ENCODE measurements around the gene EXOSC2. TPM values are rescaled to one million over a fixed set of nuclear protein-coding genes. Genes with fewer than 3 reads are reported as not detected.

Gene EXOSC2, protein sequence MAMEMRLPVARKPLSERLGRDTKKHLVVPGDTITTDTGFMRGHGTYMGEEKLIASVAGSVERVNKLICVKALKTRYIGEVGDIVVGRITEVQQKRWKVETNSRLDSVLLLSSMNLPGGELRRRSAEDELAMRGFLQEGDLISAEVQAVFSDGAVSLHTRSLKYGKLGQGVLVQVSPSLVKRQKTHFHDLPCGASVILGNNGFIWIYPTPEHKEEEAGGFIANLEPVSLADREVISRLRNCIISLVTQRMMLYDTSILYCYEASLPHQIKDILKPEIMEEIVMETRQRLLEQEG
- 54.5 and 65.1 TPM in 2 replicates for total RNA-seq

DNA sequence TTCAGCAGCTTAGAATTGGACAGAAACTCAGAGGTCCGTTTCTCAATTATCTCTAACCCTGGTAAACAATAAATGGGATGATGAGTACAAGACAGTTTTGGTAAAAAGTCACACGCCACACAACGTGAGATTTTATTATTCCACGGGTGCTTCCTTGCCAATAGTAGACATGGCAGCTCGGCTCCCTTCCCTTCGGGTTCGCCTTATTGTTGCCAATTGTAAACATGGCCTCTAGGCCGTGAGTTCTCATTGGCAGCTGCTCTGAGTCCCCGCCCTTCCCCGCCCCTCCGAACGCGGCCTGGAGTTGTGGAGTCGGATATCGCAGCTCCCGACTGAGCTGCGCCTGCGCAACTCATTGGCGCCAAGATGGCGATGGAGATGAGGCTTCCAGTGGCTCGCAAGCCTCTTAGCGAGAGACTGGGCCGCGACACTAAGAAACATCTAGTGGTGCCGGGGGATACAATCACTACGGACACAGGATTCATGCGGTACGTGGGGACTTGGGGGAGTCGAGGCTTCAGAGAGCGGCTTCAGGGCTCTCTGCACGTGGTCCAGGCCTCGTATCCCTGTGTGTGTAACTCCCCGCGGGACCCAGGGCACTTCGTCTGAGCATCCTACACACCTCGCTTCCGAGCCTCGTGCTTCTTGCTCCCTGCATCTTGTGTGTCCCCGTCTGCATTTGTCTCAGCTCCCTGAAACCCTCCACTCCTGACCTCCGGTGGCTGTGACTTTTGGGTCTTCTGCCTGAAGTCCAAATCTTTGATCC lies at the start of gene EXOSC2:
TSS of gene EXOSC2 (plus strand) at position 355 of the 766 bp plus-strand sequence. CDS start at position 367, 12 bp downstream.
- peak; percentile 94 for DNase-seq (ENCODE audit: low read depth, low spot score)

- no peak for DNase-seq (ENCODE audit: low read depth, low spot score)
These were observed 42.4 kb upstream of the EXOSC2 start for GRCh38 chr9:130651221-130651620.

DNA sequence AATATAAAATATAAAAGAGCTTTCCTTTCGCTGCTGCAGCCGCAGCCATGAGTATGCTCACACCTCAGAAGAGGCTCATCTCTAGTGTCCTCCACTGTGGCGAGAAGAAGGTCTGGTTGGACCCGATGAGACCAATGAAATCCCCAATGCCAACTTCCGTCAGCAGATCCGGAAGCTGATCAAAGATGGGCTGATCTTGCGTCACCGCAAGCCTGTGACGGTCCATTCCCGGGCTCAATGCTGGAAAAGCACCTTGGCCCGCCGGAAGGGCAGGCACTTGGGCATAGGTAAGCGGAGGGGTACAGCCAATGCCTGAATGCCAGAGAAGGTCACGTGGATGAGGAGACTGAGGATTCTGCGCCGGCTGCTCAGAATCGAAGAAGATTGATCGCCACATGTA lies 41.8 kb upstream of the EXOSC2 start:
- no peak for DNase-seq (ENCODE audit: low read depth, low spot score)

DNA sequence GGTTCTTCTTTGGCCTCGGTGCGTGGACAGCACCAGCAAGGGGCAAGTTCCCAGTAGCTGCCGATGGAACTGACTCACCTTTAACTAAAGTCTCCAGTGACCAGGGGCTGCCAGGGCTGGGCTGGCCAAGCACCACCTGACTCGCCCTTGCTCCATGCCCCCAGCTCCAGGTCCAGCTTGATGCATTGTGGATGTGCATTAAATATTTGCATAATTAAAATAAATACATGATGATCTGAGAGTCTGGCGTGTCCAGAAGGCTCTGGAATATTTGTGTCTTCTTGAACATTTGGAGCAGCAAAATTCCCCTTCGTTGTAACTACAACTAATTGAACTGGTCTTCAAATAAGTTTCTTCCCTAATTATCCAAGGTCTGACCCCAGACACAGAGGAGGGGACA lies 38.7 kb upstream of the EXOSC2 start:
- DNase-seq (ENCODE audit: low read depth, low spot score): no peak

DNA sequence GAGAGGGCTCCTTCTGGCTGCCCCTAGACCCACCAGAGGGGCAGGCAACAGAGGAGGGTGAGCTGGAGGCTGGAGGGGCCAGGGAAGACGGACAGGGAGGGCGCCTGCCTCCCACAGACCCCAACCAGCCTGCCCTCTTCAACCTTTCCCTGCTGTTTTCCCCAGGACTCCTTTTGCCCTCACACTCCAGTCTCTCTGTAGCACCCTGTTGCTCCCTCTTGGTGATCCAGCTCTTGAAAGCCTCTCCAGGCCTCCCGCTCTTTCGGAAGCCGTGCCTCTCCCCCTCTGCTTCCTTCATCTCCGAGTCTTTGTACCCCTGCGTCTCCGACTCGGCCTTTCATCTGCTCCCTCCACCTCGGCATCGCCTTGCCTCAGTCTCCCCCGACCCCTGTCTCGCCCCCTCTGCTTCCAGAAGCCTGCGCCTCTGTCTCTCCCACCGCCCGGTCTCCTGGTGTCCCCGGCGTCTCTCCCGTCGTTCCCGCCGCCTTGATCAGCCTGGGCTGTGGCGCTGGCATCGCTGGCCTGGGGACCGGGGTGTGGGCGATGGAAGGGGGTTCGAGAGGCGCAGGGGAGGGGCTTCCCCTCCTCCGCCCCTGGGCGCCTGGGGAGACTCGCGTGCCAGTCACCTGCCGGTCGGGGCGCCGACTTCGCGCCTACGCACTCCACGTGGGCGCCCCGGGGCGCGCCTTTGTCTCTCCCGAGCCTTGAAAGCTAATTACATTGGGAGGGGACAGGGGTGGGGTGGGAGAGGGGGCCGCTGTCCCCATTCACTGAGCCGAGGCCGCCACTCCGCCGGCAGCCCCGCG lies 34.5 kb upstream of the EXOSC2 start:
- no peak for DNase-seq (ENCODE audit: low read depth, low spot score)

- no peak for DNase-seq (ENCODE audit: low read depth, low spot score)
These were observed 33.8 kb upstream of the EXOSC2 start for GRCh38 chr9:130659699-130660248.

DNA sequence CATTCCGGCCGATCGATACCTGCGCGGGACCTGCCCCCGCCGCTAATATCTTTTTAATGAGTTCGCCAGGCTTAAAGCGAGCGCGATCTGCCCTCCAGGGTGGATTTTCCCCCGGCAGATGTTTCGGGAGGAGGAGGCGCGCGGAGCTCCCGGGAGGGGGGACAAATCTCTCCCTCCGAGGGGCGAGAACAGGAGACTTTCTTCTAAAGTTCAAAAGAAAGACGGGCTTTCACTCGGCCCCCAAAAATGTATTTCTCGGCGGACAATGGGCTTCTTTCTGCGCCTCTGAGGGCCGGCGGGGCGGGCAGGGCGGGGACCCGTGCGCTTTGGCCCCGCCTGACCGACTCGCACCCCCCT lies 33.3 kb upstream of the EXOSC2 start:
- DNase-seq (ENCODE audit: low read depth, low spot score): no peak

GRCh38 chr9:130660683-130661450 lies 32.7 kb upstream of the EXOSC2 start:
- no peak for DNase-seq (ENCODE audit: low read depth, low spot score)

DNA sequence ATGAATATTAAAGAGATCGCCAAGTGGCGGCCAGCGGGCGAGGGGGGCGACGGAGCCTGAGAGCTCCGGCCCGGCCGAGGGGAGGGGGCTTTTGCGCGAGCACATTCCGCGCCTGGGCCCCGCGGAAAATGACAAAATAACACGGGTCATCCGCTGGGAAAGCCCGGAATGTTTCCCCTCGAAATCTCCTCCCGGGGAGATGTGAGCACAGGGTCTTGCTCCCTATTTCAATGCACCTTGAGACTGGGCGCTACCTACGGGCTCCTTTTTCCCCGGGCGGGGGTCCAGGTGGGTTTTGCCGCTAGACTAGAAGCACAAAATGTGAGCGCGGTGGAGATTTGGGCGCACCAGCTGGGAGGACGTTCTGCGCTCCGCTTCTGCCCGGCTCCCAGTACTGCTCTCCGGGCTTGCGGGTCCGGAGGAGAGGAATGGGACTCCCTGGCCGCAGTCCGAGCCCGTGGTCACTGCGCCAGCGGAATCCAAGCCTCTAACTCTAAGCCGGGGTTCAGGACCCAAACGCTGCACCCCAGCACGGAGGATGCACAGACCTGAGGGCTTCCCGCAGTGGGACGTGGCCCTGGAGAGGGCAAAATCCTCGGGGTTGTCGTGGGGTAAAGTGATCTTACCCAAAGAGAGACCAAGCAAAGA lies 32.0 kb upstream of the EXOSC2 start:
- DNase-seq (ENCODE audit: low read depth, low spot score): no peak

- no peak for DNase-seq (ENCODE audit: low read depth, low spot score)
These were observed 31.2 kb upstream of the EXOSC2 start for GRCh38 chr9:130662099-130662969.

DNA sequence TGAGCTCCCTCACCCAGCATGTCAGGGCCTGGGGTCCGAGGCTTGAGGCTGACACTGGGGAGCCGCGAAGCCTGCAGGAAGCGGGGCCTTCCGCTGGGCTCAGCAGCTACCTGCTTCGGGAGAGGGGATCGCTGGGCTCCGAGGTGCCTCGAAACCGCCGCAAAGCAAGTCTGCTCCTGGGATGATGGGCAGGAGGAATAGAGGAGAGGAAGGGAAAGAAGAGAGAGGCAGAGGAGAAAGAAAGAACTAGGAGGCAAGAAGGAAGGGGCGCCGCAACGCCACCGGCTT lies 30.7 kb upstream of the EXOSC2 start:
- no peak for DNase-seq (ENCODE audit: low read depth, low spot score)

GRCh38 chr9:130663258-130663976 lies 30.2 kb upstream of the EXOSC2 start:
- no peak for DNase-seq (ENCODE audit: low read depth, low spot score)

DNA sequence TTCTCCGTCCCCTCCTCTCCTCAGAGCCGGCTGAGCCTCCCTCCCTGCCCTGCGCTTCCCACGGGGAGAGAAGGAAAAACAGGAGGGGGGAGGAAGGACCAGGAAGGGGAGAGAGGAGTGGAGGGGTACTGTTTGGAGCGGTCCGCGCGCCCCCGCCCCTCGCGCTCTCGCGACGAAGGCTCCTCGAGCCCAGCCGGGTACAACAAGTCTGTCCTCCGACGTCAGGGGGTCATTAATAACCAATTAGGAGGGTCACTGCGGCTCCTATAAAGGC lies 29.7 kb upstream of the EXOSC2 start:
- DNase-seq (ENCODE audit: low read depth, low spot score): no peak

DNA sequence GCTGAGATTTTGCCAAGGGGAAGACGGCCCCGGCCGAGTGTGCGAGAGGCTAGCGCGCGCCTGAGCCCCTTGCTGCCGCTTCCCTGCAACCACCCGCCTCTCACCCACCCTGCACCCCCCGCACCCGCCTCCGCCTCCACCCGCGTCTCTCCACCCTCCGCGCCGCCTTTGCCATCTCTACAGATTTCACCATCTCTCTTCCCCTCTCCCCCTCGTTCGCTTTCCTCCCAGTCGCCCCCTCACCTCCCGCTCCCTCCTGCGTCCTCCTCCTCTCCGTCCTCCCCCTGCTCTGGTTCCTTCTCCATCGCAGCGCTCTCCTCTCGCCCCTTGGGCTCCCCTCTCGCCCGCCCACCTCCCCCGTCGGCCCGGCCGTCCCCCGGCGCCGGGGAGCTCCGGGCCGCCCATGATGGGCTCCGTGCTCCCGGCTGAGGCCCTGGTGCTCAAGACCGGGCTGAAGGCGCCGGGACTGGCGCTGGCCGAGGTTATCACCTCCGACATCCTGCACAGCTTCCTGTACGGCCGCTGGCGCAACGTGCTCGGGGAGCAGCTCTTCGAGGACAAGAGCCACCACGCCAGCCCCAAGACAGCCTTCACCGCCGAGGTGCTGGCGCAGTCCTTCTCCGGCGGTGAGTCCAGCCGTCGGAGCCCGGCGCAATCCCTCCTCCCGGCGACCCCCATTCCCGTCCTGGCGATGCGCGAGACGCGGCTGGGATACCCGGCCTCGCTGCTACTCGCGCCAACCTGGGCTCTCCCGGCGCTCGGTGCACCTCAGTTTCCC lies 29.1 kb upstream of the EXOSC2 start, which contains the start of gene PRDM12:
TSS of gene PRDM12 (plus strand) at position 344 of the 778 bp plus-strand sequence. CDS start at position 404, 60 bp downstream.
- no peak for DNase-seq (ENCODE audit: low read depth, low spot score)

- no peak for DNase-seq (ENCODE audit: low read depth, low spot score)
These were observed 28.6 kb upstream of the EXOSC2 start for GRCh38 chr9:130665029-130665430.

DNA sequence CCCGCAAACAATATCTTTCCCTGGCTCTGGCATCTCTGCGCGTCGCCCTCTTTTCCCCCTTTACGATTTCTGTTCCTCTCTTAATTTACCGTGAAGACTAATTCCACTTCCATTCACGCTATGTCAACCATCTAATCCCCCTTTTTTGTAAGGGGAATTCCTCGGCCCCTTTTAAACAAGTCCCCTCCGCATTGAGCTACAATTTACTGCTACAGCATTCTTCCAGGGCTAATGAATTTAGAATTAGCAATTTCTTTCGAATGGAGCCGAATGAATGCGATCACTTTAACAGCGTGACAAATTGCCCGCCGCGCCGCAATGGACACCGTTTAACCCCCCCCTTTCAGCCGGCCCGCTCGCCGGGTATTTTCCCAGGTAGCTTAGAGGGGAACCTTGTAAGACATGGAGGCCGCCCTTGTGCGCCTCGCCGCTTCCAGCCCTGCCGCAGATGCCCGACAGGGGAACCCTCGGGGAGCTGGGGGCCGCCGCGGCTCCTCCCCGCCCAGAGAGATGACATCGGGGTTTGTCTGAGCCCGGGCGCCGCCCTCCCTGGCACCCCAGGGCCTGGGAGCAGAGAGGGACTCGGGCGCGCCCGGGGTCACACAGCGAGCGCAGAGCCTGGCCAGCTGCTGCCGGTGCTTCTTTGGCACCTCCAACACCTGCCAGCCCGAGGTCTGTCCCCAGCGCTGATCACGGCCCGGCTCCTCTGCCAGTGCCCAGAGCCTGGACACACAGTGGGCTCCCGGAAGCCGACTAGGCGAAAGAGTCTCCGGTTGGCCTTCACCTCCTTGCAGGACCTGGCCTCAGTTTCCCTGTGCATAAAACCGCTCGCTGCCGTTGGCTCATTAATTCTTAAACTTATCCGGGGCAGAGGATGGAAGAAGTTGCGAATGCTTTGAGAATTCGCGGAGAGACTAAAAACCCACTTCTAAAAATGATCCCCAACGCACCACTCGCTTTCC lies 27.9 kb upstream of the EXOSC2 start:
- DNase-seq (ENCODE audit: low read depth, low spot score): no peak

- DNase-seq (ENCODE audit: low read depth, low spot score): no peak
These were observed 27.0 kb upstream of the EXOSC2 start for GRCh38 chr9:130666393-130667119.
